Measurements from ENCODE around the gene RBM33.

GRCh38 chr7:155786491-155786890 is 142.0 kb downstream of the RBM33 start:
- no peak for TF ChIP-seq CTCF (conservative IDR thresholded peaks at IDR 0.05; ENCODE audit: low read depth, low read length)
- no peak for TF ChIP-seq EZH2 (IDR thresholded peaks at IDR 0.05; ENCODE audit: borderline replicate concordance, low read depth, low read length, poor library complexity, severe bottlenecking)
